Inflammatory macrophage (primary cell): ENCODE data around the gene FILIP1.
"Not testable (repeated sequence)": the region's sequence is repeated elsewhere in the genome, so short reads cannot be mapped to it uniquely, and the experiment has no call there.

ENCODE experiments used
- DNase-seq, 2 donors: peaks; one replicate each; pipeline ENCODE4 v3.0.0-alpha.2; 2020 to 2022

FILIP1 gene

GRCh38 chr6:75449630-75450206, 43.9 kb downstream of the FILIP1 start:
- DNase-seq: no peak

GRCh38 chr6:75446241-75446880, 47.2 kb downstream of the FILIP1 start:
- no peak for DNase-seq

GRCh38 chr6:75445738-75446137, 47.9 kb downstream of the FILIP1 start:
- DNase-seq: no peak

- DNase-seq: no peak
Measured at GRCh38 chr6:75444899-75445298, 48.7 kb downstream of the FILIP1 start.

- DNase-seq: not testable (repeated sequence)
Measured at GRCh38 chr6:75441883-75442282, 51.7 kb downstream of the FILIP1 start.

DNA sequence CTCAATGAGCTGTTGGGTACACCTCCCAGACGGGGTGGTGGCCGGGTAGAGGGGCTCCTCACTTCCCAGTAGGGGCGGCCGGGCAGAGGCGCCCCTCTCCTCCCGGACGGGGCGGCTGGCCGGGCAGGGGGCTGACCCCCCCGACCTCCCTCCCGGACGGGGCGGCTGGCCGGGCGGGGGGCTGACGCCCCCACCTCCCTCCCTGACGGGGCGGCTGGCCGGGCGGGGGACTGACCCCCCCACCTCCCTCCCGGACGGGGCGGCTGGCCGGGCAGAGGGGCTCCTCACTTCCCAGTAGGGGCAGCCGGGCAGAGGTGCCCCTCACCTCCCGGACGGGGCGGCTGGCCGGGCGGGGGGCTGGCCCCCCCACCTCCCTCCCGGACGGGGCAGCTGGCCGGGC, 52.1 kb downstream of the FILIP1 start:
- DNase-seq: not testable (repeated sequence)

- no peak for DNase-seq
Measured at GRCh38 chr6:75438442-75439116, 55.0 kb downstream of the FILIP1 start.

GRCh38 chr6:75438013-75438431, 55.6 kb downstream of the FILIP1 start:
- DNase-seq: no peak

GRCh38 chr6:75437421-75437891, 56.1 kb downstream of the FILIP1 start:
- DNase-seq: no peak

DNA sequence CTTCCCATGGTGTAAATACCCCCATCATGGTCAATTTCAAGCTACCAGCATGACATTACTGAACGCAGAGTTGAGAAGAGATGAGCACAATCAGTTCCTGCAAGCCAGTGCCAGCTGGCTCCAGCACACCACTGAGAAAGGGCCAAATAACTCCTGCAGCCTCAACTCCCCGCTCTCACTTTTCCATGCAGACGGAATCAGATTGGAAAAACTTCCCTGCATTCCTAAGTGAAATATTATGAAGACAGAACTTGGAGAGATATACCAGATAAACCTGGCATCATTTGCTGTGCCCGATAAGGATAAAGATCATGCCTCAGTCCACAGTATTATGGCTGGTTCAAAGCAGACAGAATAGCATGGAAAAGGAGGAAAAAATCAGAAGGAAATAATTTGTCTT, 56.7 kb downstream of the FILIP1 start:
- DNase-seq: no peak

DNA sequence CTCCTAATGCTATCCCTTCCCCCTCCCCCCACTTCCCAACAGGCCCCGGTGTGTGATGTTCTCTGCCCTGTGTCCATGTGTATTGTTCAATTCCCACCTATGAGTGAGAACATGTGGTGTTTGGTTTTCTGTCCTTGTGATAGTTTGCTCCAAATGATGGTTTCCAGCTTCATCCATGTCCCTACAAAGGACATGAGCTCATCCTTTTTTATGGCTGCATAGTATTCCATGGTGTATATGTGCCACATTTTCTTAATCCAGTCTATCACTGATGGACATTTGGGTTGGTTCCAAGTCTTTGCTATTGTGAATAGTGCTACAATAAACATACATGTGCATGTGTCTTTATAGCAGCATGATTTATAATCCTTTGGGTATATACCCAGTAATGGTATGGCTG, 60.8 kb downstream of the FILIP1 start:
- DNase-seq: not testable (repeated sequence)

GRCh38 chr6:75431379-75431778, 62.2 kb downstream of the FILIP1 start:
- no peak for DNase-seq

DNA sequence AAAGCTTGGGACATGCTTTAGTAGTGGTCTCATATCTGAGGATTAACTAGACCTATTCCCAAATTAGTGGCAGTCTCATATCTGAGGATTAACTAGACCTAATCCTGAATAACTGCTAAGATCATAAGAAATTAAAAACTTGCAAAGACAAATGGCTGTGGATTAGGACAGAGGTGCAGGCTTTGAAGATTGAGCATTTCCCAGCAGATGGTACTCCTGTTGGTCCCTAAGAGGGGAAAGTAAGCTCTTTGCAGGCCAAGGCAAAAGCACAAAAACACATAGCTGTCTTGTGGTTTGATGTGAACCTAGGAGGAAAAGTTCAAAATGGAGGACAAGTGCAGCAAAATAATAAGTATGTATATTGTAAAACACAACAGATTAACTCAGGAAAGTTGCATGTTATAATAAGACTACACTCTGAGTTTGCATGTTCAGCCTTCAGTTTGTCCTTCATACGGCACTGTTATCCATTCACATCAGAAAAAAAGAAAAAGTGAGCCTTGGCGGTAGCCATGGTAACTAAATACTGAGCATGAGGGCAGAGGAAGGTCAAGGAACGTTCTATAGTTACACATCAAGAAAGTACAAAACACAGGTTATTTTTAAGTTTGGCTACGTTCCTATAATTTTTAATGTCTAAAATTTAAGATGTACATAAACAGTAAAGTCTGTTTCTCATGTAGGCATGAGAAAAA, 62.8 kb downstream of the FILIP1 start:
- DNase-seq: no peak

- DNase-seq: no peak
Measured at GRCh38 chr6:75429061-75429703, 64.4 kb downstream of the FILIP1 start.

GRCh38 chr6:75428204-75428603, 65.4 kb downstream of the FILIP1 start:
- DNase-seq: no peak

- no peak for DNase-seq
Measured at GRCh38 chr6:75427329-75427728, 66.3 kb downstream of the FILIP1 start.

- DNase-seq: no peak
Measured at GRCh38 chr6:75424618-75425548, 68.7 kb downstream of the FILIP1 start.

GRCh38 chr6:75423386-75423785, 70.2 kb downstream of the FILIP1 start:
- DNase-seq: no peak

- no peak for DNase-seq
Measured at GRCh38 chr6:75422024-75422639, 71.5 kb downstream of the FILIP1 start.

DNA sequence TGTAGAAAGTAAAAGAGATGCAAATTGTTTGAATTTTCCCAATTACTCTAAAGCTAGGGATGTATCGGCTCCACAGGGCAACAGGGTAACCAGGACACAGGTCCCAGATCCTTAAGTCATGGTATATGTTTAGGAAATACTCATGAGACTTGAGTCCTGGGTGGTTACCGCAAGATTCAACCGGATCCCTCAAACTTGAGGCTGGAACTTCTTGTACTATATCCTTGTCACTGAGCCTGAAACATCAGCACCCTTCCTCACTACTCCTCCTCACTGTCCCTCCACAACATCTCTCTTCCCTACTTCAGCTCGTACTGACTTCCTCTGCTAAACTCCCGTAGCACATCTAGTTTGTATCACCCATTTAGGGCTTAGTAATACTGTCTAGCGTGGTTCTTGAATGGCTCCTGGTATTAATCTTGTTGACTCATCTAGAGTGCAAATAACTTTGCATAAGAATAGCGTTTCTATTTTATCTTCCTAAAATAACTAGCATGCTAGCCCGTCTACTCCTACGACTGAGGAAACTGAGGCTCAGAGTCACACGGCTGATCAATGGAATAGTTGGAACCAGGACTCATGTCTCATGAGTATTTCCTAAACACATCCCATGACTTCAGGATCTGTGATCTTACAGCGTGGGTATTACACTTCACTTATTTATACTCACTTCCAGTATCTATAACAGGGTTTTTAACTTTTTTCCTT, 72.1 kb downstream of the FILIP1 start:
- no peak for DNase-seq

DNA sequence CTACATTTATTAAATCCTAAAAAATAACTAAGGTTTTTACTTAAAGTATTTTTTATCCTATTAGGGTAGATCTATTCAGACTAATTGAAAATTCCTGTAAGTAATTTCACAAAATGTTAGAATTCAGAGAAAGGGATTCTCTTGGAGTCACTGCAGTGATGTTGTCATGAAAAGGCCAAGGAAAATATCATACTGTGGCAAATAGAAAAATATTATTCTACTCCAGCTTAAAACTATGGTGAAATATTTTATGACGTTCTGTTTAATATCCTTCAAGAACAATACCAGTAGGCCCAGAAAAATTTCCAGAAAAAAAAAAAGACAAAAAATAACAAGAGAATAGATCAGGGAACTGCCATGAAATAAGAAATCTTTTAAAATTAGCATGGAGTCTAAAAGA, 73.6 kb downstream of the FILIP1 start:
- DNase-seq: no peak
